H1 (cell line): ENCODE measurements around the gene UNC93A.
"Not testable (repeated sequence)": the region's sequence is repeated elsewhere in the genome, so short reads cannot be mapped to it uniquely, and the experiment has no call there.

ENCODE experiments used
- GABPA ChIP-seq: IDR thresholded peaks from 2 replicates; pipeline ENCODE4 v1.6.1; 2011; ENCODE audit warnings: mild to moderate bottlenecking, low read length, moderate library complexity, borderline replicate concordance; ENCODE audit not compliant: insufficient read depth
- POLR2A ChIP-seq, 2 experiments: IDR thresholded peaks; 1 replicate in 1 of 2; 2 replicates in 1 of 2; pipeline ENCODE4 v1.6.1; 2011; ENCODE audit warnings: low read depth in 2 of 2, low read length in 2 of 2, mild to moderate bottlenecking in 2 of 2; ENCODE audit errors: control extremely low read depth in 1 of 2
- TF ChIP-seq, protein P1 (sequence below), 3 experiments: IDR thresholded peaks; 1 replicate in 2 of 3; 2 replicates in 1 of 3; pipeline versions ENCODE4 v1.5.1 to v1.6.1; 2011; ENCODE audit warnings: low read length in 3 of 3, mild to moderate bottlenecking in 3 of 3, inconsistent platforms in 2 of 3, low read depth in 1 of 3, moderate library complexity in 1 of 3; ENCODE audit not compliant: insufficient read depth in 1 of 3; ENCODE audit errors: control extremely low read depth in 1 of 3

DNA sequence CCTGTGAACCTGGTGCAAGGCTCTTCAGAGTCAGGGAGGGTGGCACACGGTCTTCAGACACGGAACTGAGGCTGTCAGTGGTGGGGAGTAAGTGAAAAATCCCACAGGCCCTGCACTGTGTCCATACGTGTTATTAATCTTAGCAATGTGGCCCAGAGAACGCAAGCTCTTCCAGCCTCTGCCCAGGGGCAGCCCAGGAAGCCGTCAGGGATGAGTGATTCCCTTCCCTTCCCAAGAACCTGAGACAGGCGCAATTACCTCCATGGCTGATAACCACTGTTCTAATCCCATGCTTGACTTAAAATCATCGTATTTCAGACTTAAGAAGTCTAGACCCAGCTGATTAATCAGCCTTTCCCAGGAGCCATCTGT, 49.0 kb upstream of the UNC93A start:
- not testable (repeated sequence) for TF ChIP-seq GABPA; POLR2A (IDR thresholded peaks at IDR 0.05; ENCODE audit: control extremely low read depth in 1 of 2, low read depth in 2 of 2, low read length in 2 of 2)
- TF ChIP-seq, protein P1, sequence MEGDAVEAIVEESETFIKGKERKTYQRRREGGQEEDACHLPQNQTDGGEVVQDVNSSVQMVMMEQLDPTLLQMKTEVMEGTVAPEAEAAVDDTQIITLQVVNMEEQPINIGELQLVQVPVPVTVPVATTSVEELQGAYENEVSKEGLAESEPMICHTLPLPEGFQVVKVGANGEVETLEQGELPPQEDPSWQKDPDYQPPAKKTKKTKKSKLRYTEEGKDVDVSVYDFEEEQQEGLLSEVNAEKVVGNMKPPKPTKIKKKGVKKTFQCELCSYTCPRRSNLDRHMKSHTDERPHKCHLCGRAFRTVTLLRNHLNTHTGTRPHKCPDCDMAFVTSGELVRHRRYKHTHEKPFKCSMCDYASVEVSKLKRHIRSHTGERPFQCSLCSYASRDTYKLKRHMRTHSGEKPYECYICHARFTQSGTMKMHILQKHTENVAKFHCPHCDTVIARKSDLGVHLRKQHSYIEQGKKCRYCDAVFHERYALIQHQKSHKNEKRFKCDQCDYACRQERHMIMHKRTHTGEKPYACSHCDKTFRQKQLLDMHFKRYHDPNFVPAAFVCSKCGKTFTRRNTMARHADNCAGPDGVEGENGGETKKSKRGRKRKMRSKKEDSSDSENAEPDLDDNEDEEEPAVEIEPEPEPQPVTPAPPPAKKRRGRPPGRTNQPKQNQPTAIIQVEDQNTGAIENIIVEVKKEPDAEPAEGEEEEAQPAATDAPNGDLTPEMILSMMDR (IDR thresholded peaks at IDR 0.05; ENCODE audit: control extremely low read depth in 1 of 3, insufficient read depth in 1 of 3, low read depth in 1 of 3, low read length in 3 of 3): not testable (repeated sequence)
